HCT116 (cell line): ENCODE data around the gene ADD1. TPM values are rescaled to one million over a fixed set of nuclear protein-coding genes. Genes with fewer than 3 reads are reported as not detected.

Source experiments
- ATAC-seq: fragments of 200-7000 bp; cut with Tn5 transposase; 2 replicates; pipeline ENCODE4 v1.9.1; 2020; ENCODE audit warnings: mild to moderate bottlenecking, moderate library complexity
- BruUV-seq: library from RNA; stranded (reverse); fragments of 400-500 nt; replicated peaks from 2 replicates; lab custom pipeline; 2021; lab: Mats Ljungman, UMichigan
- CTCF ChIA-PET: fragments of 300-600 bp; sonication (Branson Sonifier 250); formaldehyde crosslinking; loops from one replicate; lab custom pipeline; 2021; ENCODE audit warnings: antibody characterized with exemption; lab: Charles Lee
- POLR2A ChIA-PET: fragments of 300-600, 350-600 bp; sonication (Branson Sonifier 250); formaldehyde crosslinking; loops from one replicate; lab custom pipeline; 2021; ENCODE audit warnings: antibody characterized with exemption; lab: Charles Lee
- RAD21 ChIA-PET, 2 experiments: fragments of 300-600 bp; sonication (Branson Sonifier 250); formaldehyde crosslinking; loops; one replicate each; lab custom pipeline; 2023; ENCODE audit warnings: low total read pairs in 2 of 2; ENCODE audit not compliant: uncharacterized antibody in 2 of 2, unreplicated experiment in 2 of 2, low non-redundant PET in 1 of 2; lab: Charles Lee
- DNase-seq: peaks from one replicate; pipeline ENCODE4 v3.0.0-alpha.2; 2010; ENCODE audit warnings: low read depth, low spot score
- H2AFZ ChIP-seq: fragments of 200-600 bp; shearing (Covaris generic), sonication (generic); 2 replicates; pipeline ENCODE4 v1.6.1; 2017; ENCODE audit warnings: low read depth, mixed run types, mixed read lengths, antibody characterized with exemption, low read length; ENCODE audit not compliant: poor library complexity, severe bottlenecking
- H3K27ac ChIP-seq: 2 replicates; pipeline ENCODE4 v1.5.1; 2012; ENCODE audit warnings: low read depth, low read length
- H3K27me3 ChIP-seq: fragments of 200-600 bp; sonication (generic); 2 replicates; pipeline ENCODE4 v1.6.1; 2016; ENCODE audit warnings: mixed run types, low read length, mixed read lengths; ENCODE audit not compliant: insufficient read depth
- H3K36me3 ChIP-seq, 2 experiments: fragments of 200-500 bp in 1 of 2; fragments of 200-600 bp in 1 of 2; sonication (Bioruptor generic) in 1 of 2; sonication (generic) in 1 of 2; 2 replicates each; pipeline versions ENCODE4 v1.5.1 to v1.6.1; 2014 to 2016; ENCODE audit warnings: low read length in 2 of 2, inconsistent platforms in 1 of 2, mixed read lengths in 1 of 2, mixed run types in 1 of 2; ENCODE audit not compliant: insufficient read depth in 2 of 2, control insufficient read depth in 1 of 2
- H3K4me1 ChIP-seq, 2 experiments: fragments of 200-600 bp in 1 of 2; sonication (generic) in 1 of 2; 2 replicates each; pipeline versions ENCODE4 v1.5.1 to v1.6.1; 2012 to 2017; ENCODE audit warnings: low read length in 2 of 2, inconsistent platforms in 1 of 2, mild to moderate bottlenecking in 1 of 2, mixed read lengths in 1 of 2, mixed run types in 1 of 2, moderate library complexity in 1 of 2; ENCODE audit not compliant: insufficient read depth in 2 of 2, control insufficient read depth in 1 of 2
- H3K4me2 ChIP-seq: fragments of 200-600 bp; sonication (generic); 2 replicates; pipeline ENCODE4 v1.6.1; 2017; ENCODE audit warnings: mixed run types, low read length, mixed read lengths
- H3K4me3 ChIP-seq, 2 experiments: fragments of 200-600 bp in 1 of 2; sonication (generic) in 1 of 2; replicated peaks in 1 of 2; 2 replicates each; pipeline ENCODE4 v1.5.1; 2011 to 2016; ENCODE audit warnings: low read length in 2 of 2, control low read depth in 1 of 2, low read depth in 1 of 2, mild to moderate bottlenecking in 1 of 2, mixed read lengths in 1 of 2, mixed run types in 1 of 2
- H3K79me2 ChIP-seq: fragments of 200-600 bp; sonication (generic); 2 replicates; pipeline ENCODE4 v1.6.1; 2017; ENCODE audit warnings: mild to moderate bottlenecking, mixed run types, low read length, moderate library complexity, mixed read lengths; ENCODE audit not compliant: insufficient read depth
- H3K9ac ChIP-seq: fragments of 200-600 bp; sonication (generic); 2 replicates; pipeline ENCODE4 v1.6.1; 2016; ENCODE audit warnings: low read length, mixed read lengths
- H3K9me2 ChIP-seq: fragments of 200-600 bp; sonication (generic), shearing (Covaris generic); 2 replicates; pipeline ENCODE4 v1.6.1; 2017; ENCODE audit warnings: mixed run types, mild to moderate bottlenecking, moderate library complexity; ENCODE audit not compliant: insufficient read depth
- H3K9me3 ChIP-seq, 2 experiments: fragments of 200-500 bp in 1 of 2; fragments of 200-600 bp in 1 of 2; sonication (Bioruptor generic) in 1 of 2; sonication (generic) in 1 of 2; 2 replicates each; pipeline ENCODE4 v1.6.1; 2014 to 2017; ENCODE audit warnings: low read length in 2 of 2, mixed read lengths in 2 of 2, inconsistent platforms in 1 of 2, low read depth in 1 of 2, mild to moderate bottlenecking in 1 of 2, mixed run types in 1 of 2, moderate library complexity in 1 of 2; ENCODE audit not compliant: control insufficient read depth in 1 of 2, insufficient read depth in 1 of 2
- H4K20me1 ChIP-seq: fragments of 200-600 bp; sonication (generic), shearing (Covaris generic); 2 replicates; pipeline ENCODE4 v1.6.1; 2017; ENCODE audit warnings: mixed run types, mild to moderate bottlenecking, moderate library complexity; ENCODE audit not compliant: insufficient read depth
- CBX3 ChIP-seq: IDR thresholded peaks from 2 replicates; pipeline ENCODE4 v1.6.1; 2012; ENCODE audit warnings: low read depth
- CTCF ChIP-seq, 3 experiments: fragments of 200-600 bp in 1 of 3; sonication (generic) in 1 of 3; IDR thresholded peaks in 2 of 3; conservative IDR thresholded peaks in 1 of 3; 2 replicates each; pipeline ENCODE4 v1.5.1; 2012 to 2017; ENCODE audit warnings: low read depth in 2 of 3, low read length in 2 of 3, antibody characterized with exemption in 1 of 3, borderline replicate concordance in 1 of 3, control low read depth in 1 of 3, mild to moderate bottlenecking in 1 of 3, mixed read lengths in 1 of 3, mixed run types in 1 of 3, moderate library complexity in 1 of 3; ENCODE audit not compliant: insufficient read depth in 1 of 3
- EGR1 ChIP-seq: IDR thresholded peaks from 2 replicates; pipeline ENCODE4 v1.6.1; 2012; ENCODE audit warnings: low read depth
- ELF1 ChIP-seq: IDR thresholded peaks from 2 replicates; pipeline ENCODE4 v1.6.1; 2012; ENCODE audit warnings: low read depth, borderline replicate concordance
- EZH2phosphoT487 ChIP-seq: fragments of 200-600 bp; IDR thresholded peaks from 2 replicates; pipeline ENCODE4 v1.6.1; 2018; ENCODE audit warnings: antibody characterized with exemption, borderline replicate concordance
- FOSL1 ChIP-seq: IDR thresholded peaks from 2 replicates; pipeline ENCODE4 v1.6.1; 2012; ENCODE audit warnings: low read depth
- JUND ChIP-seq: IDR thresholded peaks from 2 replicates; pipeline ENCODE4 v1.6.1; 2012
- POLR2AphosphoS5 ChIP-seq: IDR thresholded peaks from 2 replicates; pipeline ENCODE4 v1.6.1; 2011; ENCODE audit warnings: mild to moderate bottlenecking, low read depth, low read length, moderate library complexity
- SIN3A ChIP-seq: IDR thresholded peaks from 2 replicates; pipeline ENCODE4 v1.6.1; 2012; ENCODE audit warnings: low read depth
- SP1 ChIP-seq: IDR thresholded peaks from 2 replicates; pipeline ENCODE4 v1.6.1; 2012; ENCODE audit warnings: low read depth
- SRF ChIP-seq: IDR thresholded peaks from 2 replicates; pipeline ENCODE4 v1.6.1; 2012; ENCODE audit warnings: low read depth
- TCF7L2 ChIP-seq: IDR thresholded peaks from 2 replicates; pipeline ENCODE4 v1.7.0; 2011; ENCODE audit warnings: borderline replicate concordance, inconsistent platforms; ENCODE audit not compliant: insufficient read depth, insufficient read length; ENCODE audit errors: extremely low read depth
- YY1 ChIP-seq: IDR thresholded peaks from 2 replicates; pipeline ENCODE4 v1.6.1; 2011; ENCODE audit warnings: low read length, low read depth, moderate library complexity, mild to moderate bottlenecking; ENCODE audit not compliant: insufficient replicate concordance; ENCODE audit errors: extremely low read depth
- ZFX ChIP-seq: fragments of 450-650 bp; IDR thresholded peaks from 2 replicates; pipeline ENCODE4 v1.6.1; 2017
- ZNF274 ChIP-seq: fragments of 200-500 bp; sonication (Bioruptor generic); IDR thresholded peaks from 2 replicates; pipeline ENCODE4 v1.6.1; 2014; ENCODE audit warnings: mild to moderate bottlenecking, low read depth, low read length, inconsistent platforms
- intact Hi-C: fragments of 100-400 bp; cut with micrococcal nuclease; formaldehyde crosslinking; loops from 2 replicates; pipeline ENCODE4 v1.10.0; 2022
- total RNA-seq: library from RNA; stranded (reverse); gene quantifications from one replicate; pipeline ENCODE4 v1.2.1, GENCODE V29; 2021; ENCODE audit not compliant: unreplicated experiment

Gene ADD1
- total RNA-seq, 1 experiment from 2014 or later = 139 TPM

GRCh38 chr4:2827071-2827873 lies 16.4 kb upstream of the ADD1 start:
- Histone ChIP-seq H4K20me1 (no peaks in the 10 kb centered on the region), H3K27ac (no peak overlapping the region), H3K79me2 (no peaks in the 10 kb centered on the region), H3K9me3 (no peaks in the 10 kb centered on the region), H3K9ac (no peak overlapping the region), H3K4me3 (no peak overlapping the region), H2AFZ (no peak overlapping the region), H3K9me2 (no peaks in the 10 kb centered on the region), H3K4me2 (no peak overlapping the region), H3K4me1 (no peaks in the 10 kb centered on the region), H3K36me3 (peaks cover 29 to 32% of the 10 kb centered on the region in 2 experiments), H3K27me3 (no peaks in the 10 kb centered on the region)
- intact Hi-C loops = no loop called here
- ChIA-PET CTCF (no interaction called here), POLR2A (no interaction called here), RAD21 (no interaction called here)
- no peak for TF ChIP-seq CBX3
- TF ChIP-seq EZH2phosphoT487 = no peak
- TF ChIP-seq YY1 = no peak
- ATAC-seq (no peak), DNase-seq (no peak)
- BruUV-seq = no TSS peak

GRCh38 chr4:2827874-2828751 lies 15.5 kb upstream of the ADD1 start:
- H3K27ac ChIP-seq = no peak overlapping the region
- H3K9me3 ChIP-seq = no peaks in the 10 kb centered on the region
- CTCF ChIA-PET = no interaction called here
- H2AFZ ChIP-seq = no peak overlapping the region
- TF ChIP-seq FOSL1 (no peak), YY1 (no peak), TCF7L2 (no peak), EZH2phosphoT487 (no peak), SIN3A (no peak), ZNF274 (no peak), EGR1 (no peak), ZFX (no peak), CTCF (IDR thresholded peaks at IDR 0.05 in 2 of 3, conservative IDR thresholded peaks at IDR 0.05 in 1 of 3; ENCODE audit: borderline replicate concordance in 1 of 3, insufficient read depth in 1 of 3, low read depth in 2 of 3, low read length in 2 of 3) (no peak), ELF1 (no peak), JUND (no peak), POLR2AphosphoS5 (no peak), SRF (no peak), SP1 (no peak)
- TF ChIP-seq, all 23 proteins: peak for 0
- Histone ChIP-seq H3K4me3 (no peak overlapping the region), H3K4me1 (no peaks in the 10 kb centered on the region), H3K79me2 (no peaks in the 10 kb centered on the region), H3K4me2 (no peak overlapping the region), H3K36me3 (peaks cover 32% of the 10 kb centered on the region in 2 experiments; a peak in 3 of 4 replicates), H4K20me1 (no peaks in the 10 kb centered on the region), H3K9ac (no peak overlapping the region), H3K27me3 (no peaks in the 10 kb centered on the region), H3K9me2 (no peaks in the 10 kb centered on the region)
- RAD21 ChIA-PET = no interaction called here
- no TSS peak for BruUV-seq
- DNase-seq = no peak
- intact Hi-C loops = no loop called here
- ATAC-seq = no peak
- POLR2A ChIA-PET = no interaction called here
